ENCODE measurements around the gene TIMM13. TPM values are rescaled to one million over a fixed set of nuclear protein-coding genes. Genes with fewer than 3 reads are reported as not detected.
"Not testable (repeated sequence)": the region's sequence is repeated elsewhere in the genome, so short reads cannot be mapped to it uniquely, and the experiment has no call there.

TIMM13 gene
- polyA plus RNA-seq, 3 donors, result 93.3 to 117 (median 107) TPM

DNA sequence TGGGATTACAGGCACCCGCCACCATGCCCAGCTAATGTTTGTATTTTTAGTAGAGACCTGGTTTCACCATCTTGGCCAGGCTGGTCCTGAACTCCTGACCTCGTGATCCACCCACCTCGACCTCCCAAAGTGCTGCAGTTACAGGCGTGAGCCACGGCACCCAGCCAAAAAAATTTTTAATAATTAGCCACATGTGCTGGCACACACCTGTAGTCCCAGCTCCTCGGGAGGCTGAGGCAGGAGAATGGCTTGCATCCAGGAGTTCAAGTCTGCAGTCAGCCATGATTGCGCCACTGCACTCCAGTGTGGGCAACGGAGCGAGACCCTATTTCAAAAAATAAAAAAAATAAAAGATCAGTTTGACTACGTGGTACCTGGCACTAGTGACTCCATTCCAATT lies 31.4 kb upstream of the TIMM13 start:
- not testable (repeated sequence) for DNase-seq

DNA sequence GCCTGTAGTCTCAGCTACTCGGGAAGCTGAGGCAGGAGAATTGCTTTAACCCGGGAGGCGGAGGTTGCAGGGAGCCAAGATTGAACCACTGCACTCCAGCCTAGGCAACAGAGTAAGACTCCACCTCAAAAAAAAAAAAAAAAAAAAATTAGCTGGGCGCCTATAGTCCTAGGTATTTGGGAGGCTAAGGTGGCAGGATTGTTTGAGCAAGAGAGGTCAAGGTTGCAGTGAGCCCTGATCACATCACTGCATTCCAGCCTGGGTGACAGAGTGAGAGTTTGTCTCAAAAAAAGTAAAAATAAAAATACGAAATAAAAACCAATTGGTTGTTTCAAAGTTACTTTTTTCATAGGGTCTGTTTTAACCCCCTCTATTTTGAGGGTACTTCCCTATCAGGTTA lies 30.7 kb upstream of the TIMM13 start:
- no peak for DNase-seq

DNA sequence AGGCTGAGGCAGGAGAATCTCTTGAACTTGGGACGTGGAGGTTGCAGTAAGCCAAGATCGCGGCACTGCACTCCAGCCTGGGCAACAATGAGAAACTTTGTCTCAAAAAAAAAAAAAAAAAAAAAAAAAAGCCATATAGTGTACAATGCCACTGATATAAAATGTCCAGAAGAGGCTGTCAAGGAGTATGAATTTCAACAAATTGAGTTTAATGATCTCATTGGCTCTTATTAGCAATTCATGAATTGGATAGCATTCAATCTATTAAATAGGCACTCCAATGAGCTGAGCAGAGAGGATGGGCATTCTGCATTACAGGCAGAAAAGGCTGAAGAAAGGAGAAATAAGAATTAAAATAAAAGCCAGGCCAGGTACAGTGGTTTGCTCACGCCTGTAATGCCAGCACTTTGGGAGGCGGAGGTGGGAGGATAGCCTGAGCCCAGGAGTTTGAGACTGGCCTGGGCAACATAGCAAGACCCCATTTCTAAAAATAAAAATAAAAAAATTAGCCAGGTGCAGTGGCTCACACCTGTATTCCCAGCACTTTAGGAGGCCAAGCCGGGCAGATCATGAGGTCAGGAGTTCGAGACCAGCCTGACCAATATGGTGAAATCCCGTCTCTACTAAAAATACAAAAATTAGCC lies 30.1 kb upstream of the TIMM13 start:
- no peak for DNase-seq

DNA sequence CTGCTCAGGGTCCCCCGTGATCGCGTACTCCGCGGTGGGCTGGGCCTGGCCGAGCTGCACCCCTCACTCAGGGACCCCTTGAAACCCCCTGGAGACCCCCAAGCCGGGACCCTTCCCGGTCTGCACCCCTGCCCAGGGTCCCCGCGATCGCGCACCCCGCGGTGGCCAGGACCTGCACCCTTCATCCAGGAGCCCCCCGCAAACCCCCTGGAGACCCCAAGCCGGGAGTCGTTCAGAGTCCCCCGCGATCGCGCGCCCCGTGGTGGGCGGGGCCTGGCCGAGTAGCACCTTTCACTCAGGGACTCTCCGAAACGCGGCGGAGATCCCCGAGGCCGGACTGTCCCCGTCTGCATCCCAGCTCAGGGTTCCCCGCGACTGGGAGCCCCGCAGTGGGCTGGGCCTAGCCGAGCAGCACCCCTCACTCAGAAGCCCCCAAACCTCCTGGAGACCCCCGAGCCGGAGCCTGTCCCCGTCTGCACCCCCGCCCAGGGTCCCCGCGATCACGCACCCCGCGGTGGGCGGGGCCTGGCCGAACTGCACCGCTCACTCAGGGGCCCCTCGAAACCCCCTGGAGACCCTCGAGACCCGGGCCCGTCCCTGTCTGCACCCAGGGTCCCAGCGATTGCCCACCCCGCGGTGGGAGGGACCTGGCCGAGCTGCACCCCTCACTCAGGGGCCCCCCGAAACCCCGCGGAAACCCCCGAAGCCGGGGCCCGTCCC lies 28.6 kb upstream of the TIMM13 start:
- no peak for DNase-seq

DNA sequence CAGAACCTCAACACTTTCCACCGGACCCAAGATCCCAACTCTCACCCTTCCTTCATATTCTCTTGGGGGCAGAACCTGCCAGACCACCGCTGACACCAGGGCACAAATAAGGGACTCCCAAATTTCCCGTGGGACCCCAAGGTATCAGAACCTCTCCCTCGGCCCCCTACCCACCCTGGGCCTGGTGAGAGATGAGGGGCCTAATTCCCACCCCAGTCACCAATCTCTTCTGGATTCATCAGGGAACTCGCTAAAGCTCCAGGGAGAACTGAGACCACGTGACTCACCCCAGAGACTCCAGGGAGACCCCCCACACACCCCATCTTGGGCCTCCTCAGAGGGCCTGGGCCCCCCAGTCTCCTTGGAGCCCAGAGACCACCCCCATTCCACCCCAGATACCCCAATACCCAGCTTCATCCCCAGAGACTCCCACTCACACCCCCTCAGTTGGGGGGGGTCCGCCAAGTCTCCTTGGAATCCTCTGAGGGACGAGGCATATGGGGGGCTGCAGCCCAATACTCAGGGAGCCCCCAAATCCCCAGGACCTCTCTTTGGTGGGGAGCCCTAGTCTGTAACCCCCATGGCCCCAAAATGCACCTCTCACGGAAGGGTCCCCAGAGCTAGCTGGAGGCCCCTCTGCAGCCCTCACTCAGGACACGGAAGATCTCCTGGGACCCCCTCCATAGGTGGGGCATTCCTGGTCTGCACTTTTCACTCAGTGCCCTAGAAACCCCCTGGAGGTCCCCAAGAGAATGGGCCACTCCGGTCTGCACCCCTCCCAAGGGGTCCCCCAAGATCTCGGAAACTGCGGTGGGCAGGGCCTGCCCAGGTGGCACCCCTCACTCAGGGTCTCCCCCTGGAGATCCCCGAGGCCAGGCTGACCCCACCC lies 27.8 kb upstream of the TIMM13 start:
- DNase-seq, result no peak

DNA sequence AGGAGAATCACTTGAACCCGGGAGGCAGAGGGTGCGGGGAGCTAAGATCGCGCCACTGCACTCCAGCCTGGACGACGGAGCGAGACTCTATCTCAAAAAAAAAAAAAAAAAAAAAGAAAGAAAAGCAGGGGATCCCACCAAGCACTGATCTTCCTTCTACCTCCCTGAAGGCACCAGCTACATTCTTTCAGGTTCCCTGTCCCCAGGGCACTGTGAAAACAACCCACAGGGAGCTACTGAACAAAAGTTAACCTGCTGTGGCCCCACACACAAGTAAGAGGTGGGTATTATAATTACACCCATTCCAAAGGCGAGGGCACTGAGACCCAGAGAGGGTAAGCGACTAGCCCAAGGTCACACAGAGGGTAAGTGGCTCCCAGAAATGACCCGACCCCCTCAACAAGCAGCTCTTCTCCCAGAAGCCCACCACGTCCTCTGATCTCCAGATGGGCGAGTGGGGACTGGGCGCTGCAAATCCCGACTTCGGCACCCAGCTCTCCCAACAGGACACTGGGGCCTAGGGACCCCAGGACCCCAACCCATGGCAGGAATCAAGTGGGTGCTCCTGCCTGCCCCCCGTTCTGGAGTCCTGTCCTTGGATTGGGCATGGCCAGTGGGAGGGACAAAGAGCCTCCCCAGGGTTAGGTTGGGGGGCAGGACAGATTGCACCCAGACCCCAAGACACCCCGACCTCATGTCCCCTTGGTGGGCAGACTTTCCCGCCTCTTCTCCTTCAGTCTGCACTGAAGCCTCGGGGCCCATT lies 27.0 kb upstream of the TIMM13 start:
- DNase-seq, result no peak

DNA sequence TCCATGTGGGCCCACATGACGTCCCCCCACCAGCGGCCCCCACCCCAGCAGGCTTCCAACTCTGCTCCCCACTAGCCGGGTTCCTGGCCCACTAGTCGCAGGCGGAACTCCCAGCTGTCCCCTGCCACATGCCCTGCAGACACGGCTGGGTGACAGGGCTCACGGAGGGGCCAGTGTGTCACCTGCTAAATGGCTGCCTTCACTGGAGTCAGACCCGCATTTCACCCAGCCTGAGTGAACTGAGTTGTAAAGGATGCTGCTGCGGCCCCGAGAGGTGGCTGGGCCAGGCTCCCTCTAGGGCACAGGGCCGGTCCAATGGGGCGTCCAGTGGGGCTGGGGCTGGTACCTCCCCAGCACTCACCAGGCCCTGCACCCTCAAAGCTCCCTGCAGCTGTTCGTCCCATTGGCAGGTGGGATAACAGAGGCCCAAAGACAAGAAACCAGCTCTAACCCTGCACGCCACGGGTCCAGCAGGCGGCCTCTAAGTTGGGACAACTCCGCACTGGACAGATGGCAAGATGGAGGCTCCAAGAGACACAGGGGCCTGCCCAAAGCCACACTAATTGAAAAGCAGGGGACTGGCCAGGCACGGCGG lies 26.1 kb upstream of the TIMM13 start:
- no peak for DNase-seq

DNA sequence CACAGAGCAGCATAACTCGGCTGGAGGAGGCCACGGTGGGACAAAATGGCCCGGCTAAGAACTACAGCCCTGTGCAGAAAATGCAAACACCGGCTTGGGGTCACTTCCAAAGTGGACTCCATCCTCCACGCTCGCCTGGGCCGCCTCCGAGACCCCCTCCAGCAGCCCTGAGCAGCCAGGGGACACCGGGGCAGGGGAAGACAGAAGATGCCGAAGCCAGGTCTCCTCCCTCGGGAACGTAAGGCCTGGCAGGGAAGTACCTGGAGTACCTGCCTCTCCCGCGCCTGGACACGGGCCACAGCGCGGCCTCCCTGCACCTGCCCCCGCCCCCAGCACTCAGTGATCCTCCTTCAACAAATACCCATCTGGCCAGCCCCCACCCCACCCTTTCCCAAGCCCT lies 24.4 kb upstream of the TIMM13 start:
- no peak for DNase-seq

DNA sequence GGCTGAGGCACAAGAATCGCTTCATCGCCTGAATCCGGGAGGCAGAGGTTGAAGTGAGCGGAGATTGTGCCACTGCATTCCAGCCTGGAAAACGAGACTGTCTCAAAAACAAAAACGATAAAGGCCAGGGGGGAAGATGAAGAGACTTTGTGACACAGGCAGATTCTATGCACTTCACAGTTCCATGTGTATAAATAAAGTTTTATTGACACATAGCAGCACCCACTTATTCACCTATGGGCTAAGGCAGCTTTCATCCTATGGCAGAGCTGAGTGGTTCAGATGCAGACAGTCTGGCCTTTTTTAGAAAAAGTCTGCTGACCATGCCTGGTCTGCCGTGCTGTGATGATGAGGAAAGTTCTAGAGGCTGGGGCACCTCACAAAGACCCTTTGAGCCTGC lies 23.8 kb upstream of the TIMM13 start:
- DNase-seq, result no peak

DNA sequence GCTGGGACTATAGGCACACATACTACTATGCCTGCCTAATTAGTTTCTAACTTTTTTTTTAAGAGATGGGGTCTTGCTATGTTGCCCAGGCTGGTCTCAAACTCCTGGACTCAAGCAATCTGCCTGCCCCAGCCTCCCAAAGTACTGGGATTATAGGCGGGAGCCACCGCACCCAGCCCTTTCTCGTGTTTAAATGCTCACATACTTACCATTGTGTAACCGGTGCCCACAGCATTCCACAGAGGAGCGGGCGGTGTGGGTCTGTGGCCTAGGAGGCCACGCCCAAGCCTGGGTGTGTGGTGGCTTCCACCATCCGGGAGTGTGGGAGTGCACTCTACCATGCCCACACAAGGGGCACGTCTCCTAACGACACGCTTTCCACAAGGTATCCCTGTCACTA lies 21.6 kb upstream of the TIMM13 start:
- DNase-seq, result no peak

DNA sequence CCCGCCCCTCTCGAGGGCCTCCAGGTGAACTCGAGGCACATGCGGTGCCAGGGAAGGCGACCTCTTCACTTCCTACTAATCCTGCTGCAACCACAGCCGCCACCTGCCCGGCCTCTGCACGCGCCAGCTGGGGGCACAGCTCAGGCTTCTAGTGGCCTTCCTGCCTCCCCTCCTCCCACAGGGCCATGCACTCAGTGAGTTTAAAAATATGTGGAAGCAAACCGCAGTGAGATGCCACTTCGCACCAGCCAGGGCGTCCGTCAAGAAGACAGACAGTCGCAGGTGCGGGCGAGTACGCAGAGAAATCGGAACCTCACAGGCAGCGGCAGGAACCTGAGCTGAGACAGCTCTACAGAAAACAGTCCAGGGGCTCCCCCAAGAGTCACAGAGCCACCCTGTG lies 19.0 kb upstream of the TIMM13 start:
- DNase-seq, result no peak

DNA sequence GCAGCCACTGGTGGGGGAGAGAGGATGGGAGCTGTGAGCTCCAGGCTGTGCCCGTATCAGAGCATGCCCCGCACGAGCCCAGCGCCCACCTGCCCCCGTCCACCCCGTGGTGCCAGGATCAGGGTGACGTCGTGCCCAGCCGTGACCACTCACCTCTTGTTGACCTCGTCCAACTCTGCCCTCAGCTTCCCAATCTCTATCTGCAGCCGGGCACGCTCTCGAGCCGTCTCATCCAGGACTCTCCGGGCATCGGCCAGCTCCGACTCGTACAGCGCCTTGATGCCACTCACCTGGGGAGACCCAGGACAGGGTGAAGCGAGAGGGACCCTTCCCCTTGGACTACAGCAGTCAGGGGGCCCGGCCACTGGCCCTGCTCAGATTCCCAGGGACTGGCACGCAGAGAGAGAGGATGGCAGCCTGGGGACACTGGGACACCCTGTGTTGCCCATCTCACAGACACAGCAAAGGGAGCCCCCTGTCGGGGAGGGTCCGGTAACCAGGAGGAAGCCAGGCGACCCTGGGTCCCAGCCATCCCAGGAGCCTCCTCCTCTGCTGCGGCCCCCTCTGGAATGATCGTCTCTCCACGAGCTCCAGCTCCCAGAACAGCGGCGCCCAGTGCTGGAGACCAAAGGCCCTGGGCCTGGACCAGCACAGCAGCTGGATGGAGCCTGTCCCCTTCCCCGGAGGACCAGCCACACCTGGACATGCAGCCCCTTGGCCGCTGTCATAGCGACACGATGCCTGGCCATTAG lies 17.0 kb upstream of the TIMM13 start:
- DNase-seq, result no peak

DNA sequence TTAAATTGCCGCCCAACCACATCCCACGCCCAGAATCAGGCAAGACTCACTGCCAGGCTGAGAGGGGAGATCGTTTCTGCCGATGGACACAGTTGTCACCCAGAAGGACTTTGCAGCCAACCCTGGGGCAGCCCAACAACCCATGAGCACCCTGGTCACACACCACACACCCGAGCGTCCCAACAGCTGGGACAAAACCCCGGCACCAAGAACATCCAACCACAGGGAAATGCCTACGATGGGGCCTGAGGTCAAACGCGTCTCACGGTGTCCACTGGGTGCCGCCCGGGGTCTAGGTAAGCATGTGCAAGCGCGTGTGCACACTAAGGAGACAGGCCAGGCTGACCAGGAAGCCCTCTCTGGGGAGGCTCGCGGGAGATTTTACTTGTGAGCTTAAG lies 16.4 kb upstream of the TIMM13 start:
- DNase-seq, result no peak

DNA sequence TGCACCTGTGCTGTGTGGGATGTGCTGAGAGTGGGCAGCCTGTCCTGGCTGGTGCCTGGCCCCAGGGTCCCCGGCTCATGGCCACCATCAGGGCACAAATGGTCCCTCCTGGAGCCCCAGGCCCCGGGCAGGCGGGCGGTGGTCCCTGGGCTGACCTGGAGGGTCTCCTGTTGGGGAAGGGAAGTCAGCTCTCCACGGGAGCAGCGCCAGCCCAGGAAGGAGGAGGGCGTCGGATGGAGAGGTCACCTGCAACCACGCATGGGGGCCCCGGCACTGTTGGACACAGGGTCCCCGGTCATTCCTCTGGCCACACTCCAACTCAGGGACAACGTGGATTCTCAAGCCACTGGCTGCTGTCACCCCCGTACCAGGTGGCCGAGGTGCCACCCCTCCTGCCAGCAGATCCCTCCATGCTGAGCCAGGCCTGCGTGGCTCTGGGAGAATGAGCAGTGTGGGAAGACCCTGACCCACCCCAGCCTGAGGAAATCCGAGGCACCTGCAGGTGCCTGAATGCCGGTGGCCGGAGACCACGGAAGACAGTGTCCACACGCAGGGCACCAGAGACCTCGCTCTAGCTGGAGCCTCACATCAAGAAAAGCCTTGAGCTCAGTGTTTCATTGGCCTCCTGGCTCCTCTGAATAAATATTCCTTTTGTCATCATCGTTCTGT lies 15.9 kb upstream of the TIMM13 start:
- DNase-seq, result no peak

DNA sequence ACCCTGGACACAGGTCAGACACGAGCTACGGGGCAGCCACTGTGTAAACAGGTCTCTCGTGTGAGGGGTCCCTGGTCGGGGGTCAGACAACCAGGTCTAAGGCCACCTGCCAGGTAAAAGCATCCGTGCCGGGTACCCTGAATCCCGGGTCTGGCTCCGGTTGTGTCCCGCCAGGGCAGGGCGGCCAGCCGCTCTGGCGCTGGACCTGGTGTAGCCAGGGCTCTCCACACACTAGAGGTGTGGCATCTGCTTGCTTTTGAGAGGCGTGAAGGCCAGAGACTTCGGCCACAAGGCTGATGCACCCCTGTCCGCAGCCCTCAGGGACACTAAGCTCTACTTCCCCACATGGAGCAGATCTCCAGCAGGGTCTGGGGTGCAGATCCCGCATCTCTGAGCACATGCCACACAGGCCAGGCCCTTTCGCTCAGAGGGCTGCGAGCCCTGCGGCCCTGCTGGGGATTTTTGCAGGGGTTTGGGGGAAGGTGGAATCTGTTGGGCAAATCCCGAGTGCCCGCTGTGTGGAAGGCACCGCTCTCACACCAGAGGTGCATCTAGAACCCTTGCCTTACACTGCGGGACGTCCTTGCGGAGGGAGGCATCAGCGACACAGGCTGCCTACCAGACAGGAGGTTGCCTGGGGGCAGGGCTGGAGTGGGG lies 13.8 kb upstream of the TIMM13 start:
- DNase-seq, result no peak

DNA sequence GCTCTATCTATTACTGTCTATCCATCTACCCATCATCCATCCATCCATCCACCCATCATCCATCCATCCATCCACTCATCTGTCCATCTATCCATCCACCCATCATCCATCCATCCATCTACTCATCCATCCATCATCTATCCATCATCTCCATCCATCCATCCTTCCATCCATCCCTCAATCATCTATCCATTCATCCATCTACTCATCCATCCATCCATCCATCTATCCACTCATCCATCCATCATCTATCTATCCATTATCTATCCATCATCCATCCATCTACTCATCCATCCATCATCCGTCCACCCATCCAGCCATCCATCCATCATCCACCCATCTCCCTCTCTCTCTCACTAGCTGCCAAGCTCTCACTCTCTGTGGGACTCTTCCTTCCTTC lies 13.1 kb upstream of the TIMM13 start:
- DNase-seq, result no peak

DNA sequence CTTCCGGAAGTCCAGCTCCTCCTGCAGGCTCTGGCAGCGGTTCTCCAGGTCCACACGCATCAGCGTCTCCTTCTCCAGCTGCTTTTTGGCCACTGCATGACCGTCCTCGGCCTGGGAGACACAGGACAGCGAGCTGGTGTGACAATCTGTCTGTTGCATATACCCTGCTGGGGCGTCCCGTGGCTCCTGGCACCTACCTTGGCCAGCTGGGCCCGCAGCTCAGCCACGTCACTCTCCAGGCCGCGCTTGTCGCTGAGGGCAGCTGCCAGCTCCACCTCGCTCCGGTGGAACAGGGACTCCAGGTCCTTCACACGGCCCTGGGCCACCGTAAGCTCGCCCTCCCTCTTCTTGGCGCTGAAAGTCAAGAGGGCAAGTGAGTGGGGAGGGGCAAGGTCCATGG lies 10.8 kb upstream of the TIMM13 start:
- no peak for DNase-seq

DNA sequence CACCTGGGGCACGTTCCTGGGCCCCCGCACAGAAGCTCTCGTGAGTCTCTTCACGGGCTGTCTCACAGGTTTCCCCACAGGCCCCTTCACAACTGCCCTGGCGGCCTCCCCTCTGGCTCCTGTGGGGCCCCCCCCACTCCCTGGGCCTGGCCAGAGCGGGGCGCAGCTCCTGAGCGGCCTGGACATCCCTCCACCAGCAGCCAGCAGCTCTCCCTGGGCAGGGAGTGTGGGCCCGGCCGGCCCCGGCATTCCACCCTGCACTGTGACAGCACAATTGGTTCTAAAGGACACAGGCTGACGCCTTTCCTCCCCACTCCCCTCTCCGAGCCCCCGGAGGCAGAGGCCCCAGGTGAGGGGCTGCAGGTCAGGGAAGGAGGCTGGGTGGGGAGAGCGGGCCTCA lies 9.5 kb upstream of the TIMM13 start:
- DNase-seq, result no peak

DNA sequence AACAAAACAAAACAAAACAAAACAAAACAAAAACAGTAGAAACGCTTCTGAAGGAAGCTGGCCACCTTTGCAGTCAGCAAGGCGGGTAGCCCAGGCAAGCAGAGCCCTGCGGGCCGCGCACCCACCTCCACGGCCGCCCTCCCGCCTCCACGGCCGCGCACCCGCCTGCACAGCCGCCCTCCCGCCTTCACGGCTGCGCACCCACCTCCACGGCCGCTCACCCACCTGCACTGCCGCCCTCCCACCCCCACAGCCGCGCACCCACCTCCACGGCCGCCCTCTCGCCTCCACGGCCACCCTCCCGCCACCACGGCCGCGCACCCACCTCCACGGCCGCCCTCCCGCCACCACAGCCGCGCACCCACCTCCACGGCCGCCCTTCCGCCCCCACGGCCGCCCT lies 9.0 kb upstream of the TIMM13 start:
- DNase-seq, result no peak

DNA sequence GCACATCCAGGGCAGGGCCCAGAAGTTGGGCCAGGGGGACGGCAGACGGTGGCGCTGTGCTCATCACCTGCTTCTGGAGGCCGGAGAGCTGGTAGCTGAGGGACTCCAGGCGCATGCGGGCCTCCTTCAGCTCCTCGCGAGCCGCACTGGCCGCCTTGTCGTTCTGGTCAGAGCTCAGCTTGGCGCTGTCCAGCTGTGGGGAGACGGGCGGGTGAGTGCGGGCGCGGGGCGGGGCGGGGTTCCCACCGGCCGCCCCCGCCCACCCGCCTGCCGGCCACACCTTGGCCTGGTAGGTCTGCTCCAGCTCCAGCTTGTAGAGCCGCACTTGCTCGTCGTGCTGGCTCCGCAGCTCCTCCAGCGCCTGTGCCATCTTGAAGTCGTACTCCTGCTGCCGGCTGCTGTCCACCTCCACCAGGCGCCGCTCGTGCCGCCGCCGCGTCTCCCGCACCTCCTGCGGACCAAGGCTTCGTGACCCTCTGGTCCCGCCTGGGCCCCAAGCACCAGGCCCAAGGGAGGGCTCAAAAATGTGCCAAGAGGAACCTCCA lies 7.4 kb upstream of the TIMM13 start:
- no peak for DNase-seq

All from renal pelvis (tissue), 4 donors.